ENCODE data around the gene PALD1.
"Not testable (repeated sequence)": the region's sequence is repeated elsewhere in the genome, so short reads cannot be mapped to it uniquely, and the experiment has no call there.

The PALD1 gene

DNA sequence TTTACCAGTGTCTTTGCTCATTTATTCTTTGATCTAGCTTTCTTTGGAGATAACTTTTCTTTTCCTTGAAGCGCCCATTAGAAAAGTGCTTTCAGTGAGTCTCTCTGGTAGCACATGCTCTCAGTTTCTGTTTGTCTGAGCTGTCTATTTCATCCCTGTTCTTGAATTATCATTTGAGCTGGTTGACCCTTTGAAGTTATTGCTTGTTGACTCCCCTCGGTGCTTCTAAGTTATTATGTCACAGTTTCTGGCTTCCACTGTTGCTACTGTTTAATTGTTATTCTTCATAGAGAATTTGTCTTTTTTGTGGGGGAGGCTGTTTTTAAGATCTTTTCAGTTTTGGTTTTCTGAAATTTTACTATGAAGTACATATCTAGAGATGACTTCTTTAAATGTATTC is 135.4 kb downstream of the PALD1 start:
- TF ChIP-seq CTCF (IDR thresholded peaks at IDR 0.05; ENCODE audit: insufficient read depth, low read length, poor library complexity, severe bottlenecking) (no peak), EZH2phosphoT487 (conservative IDR thresholded peaks at IDR 0.05; ENCODE audit: low read length) (no peak)
- Histone ChIP-seq H3K9me2 (replicated peaks; ENCODE audit: insufficient read depth, low read length) (no peaks in the 10 kb centered on the region), H3K9ac (ENCODE audit: low read length) (no peak overlapping the region), H3K4me2 (ENCODE audit: low read depth, low read length, poor library complexity, severe bottlenecking) (no peak overlapping the region), H3K27ac (ENCODE audit: low read depth, low read length) (no peak overlapping the region), H3F3A (ENCODE audit: insufficient read depth) (no peaks in the 10 kb centered on the region), H2AFZ (ENCODE audit: low read depth, low read length, severe bottlenecking) (no peak overlapping the region), H3K79me2 (ENCODE audit: insufficient read depth, low read length) (no peaks in the 10 kb centered on the region), H3K9me3 (ENCODE audit: insufficient read depth, low read length) (no peaks in the 10 kb centered on the region), H4K20me1 (ENCODE audit: low read depth, low read length) (no peaks in the 10 kb centered on the region), H3K27me3 (ENCODE audit: low read length) (no peaks in the 10 kb centered on the region), H3K4me3 (ENCODE audit: insufficient read depth, low read length, poor library complexity, severe bottlenecking) (no peak overlapping the region), H3K36me3 (ENCODE audit: low read length) (no peaks in the 10 kb centered on the region)

DNA sequence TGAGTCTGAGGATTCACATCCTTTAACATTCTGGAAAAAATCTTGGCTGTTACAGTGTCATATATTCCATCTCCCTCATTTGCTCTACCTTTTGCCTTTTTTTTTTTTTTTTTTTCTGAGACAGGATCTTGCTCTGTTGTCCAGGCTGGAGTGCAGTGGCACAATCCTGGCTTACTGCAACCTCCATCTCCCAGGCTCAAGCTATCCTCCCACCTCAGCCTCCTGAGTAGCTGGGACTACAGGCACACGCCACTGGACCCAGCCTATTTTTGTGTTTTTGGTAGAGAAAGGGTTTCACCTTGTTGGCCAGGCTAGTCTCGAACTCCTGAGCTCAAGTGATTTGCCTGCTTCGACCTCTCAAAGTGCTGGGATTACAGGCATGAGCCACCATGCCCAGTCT is 135.8 kb downstream of the PALD1 start:
- not testable (repeated sequence) for H2AFZ ChIP-seq (ENCODE audit: low read depth, low read length, severe bottlenecking); H3K27me3 ChIP-seq (ENCODE audit: low read length); H3F3A ChIP-seq (ENCODE audit: insufficient read depth); H3K9ac ChIP-seq (ENCODE audit: low read length); H3K4me3 ChIP-seq (ENCODE audit: insufficient read depth, low read length, poor library complexity, severe bottlenecking); H4K20me1 ChIP-seq (ENCODE audit: low read depth, low read length); H3K9me2 ChIP-seq (replicated peaks; ENCODE audit: insufficient read depth, low read length); H3K9me3 ChIP-seq (ENCODE audit: insufficient read depth, low read length); H3K27ac ChIP-seq (ENCODE audit: low read depth, low read length); H3K79me2 ChIP-seq (ENCODE audit: insufficient read depth, low read length); H3K4me2 ChIP-seq (ENCODE audit: low read depth, low read length, poor library complexity, severe bottlenecking); H3K36me3 ChIP-seq (ENCODE audit: low read length)

DNA sequence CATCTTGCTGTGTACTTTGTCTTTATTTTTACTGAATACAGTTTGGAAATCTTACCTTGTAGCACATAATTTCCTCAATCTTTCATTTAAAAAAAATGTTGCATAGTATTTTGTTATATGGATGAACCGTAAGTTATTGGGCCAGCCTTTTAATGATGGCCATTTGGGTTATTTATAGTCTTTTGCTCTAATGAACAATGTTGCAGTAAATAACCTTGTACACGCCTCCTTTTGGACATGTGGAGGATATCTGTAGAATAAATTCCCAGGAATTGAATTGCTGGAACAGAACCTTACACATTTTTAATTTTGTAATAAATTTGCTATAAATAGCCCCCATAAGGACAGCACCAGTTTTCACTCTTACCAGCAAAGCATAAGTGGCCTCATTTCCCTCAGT is 136.6 kb downstream of the PALD1 start:
- no peaks in the 10 kb centered on the region for H3K79me2 ChIP-seq (ENCODE audit: insufficient read depth, low read length)
- H2AFZ ChIP-seq (ENCODE audit: low read depth, low read length, severe bottlenecking), result no peak overlapping the region
- H3K9me2 ChIP-seq (replicated peaks; ENCODE audit: insufficient read depth, low read length), result no peaks in the 10 kb centered on the region
- no peak overlapping the region for H3K4me3 ChIP-seq (ENCODE audit: insufficient read depth, low read length, poor library complexity, severe bottlenecking)
- H3K9me3 ChIP-seq (ENCODE audit: insufficient read depth, low read length), result no peaks in the 10 kb centered on the region
- TF ChIP-seq CTCF (IDR thresholded peaks at IDR 0.05; ENCODE audit: insufficient read depth, low read length, poor library complexity, severe bottlenecking) (no peak), EZH2phosphoT487 (conservative IDR thresholded peaks at IDR 0.05; ENCODE audit: low read length) (no peak)
- H3K27ac ChIP-seq (ENCODE audit: low read depth, low read length), result no peak overlapping the region
- H4K20me1 ChIP-seq (ENCODE audit: low read depth, low read length), result no peaks in the 10 kb centered on the region
- no peak overlapping the region for H3K9ac ChIP-seq (ENCODE audit: low read length)
- peaks cover 7% of the 10 kb centered on the region; the same call in 1 of the 2 replicates for H3K36me3 ChIP-seq (ENCODE audit: low read length)
- no peaks in the 10 kb centered on the region for H3F3A ChIP-seq (ENCODE audit: insufficient read depth)
- no peak overlapping the region for H3K4me2 ChIP-seq (ENCODE audit: low read depth, low read length, poor library complexity, severe bottlenecking)
- no peaks in the 10 kb centered on the region for H3K27me3 ChIP-seq (ENCODE audit: low read length)

DNA sequence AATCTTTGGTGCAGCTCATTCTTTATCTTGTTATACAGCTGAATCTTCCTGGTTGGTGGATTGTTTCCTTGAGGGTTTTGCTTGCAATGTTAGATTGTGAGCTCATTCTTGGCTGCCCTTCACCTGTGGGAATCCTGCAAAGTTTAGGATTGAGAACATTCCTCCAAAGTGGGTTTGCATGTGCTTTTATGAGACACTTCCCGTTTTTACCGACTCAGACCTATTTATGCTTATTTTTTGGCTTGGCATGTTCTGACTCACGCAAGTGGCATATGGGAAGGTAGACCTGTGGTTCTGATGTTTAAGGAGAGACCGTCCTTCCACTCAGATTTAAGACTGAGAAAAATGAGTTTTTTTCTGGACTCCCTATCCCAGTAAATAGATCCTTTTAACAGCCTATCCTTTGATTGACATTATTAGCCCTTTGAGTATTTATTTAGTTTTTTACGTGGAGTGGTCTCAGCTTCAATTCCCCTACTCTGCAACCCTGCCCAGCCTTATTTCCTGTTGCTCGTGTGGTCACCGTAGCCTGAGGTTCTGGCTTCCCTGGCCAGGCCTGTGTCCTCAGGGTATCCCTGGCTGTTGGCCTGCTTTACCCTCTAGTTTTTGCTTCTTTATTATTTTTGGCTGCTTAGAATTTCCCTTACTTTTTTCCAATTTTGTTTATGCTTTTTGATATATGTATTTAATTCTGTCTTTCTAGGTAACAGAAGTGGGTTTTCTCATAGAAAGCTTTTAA is 137.4 kb downstream of the PALD1 start:
- H3K27me3 ChIP-seq (ENCODE audit: low read length), result no peaks in the 10 kb centered on the region
- no peak for TF ChIP-seq CTCF (IDR thresholded peaks at IDR 0.05; ENCODE audit: insufficient read depth, low read length, poor library complexity, severe bottlenecking)
- TF ChIP-seq EZH2phosphoT487 (conservative IDR thresholded peaks at IDR 0.05; ENCODE audit: low read length), result no peak
- no peak overlapping the region for H3K27ac ChIP-seq (ENCODE audit: low read depth, low read length)
- H3K36me3 ChIP-seq (ENCODE audit: low read length), result peaks cover 7% of the 10 kb centered on the region; the same call in 1 of the 2 replicates
- no peak overlapping the region for H3K9ac ChIP-seq (ENCODE audit: low read length)
- no peaks in the 10 kb centered on the region for H3K9me3 ChIP-seq (ENCODE audit: insufficient read depth, low read length)
- no peak overlapping the region for H3K4me3 ChIP-seq (ENCODE audit: insufficient read depth, low read length, poor library complexity, severe bottlenecking)
- H2AFZ ChIP-seq (ENCODE audit: low read depth, low read length, severe bottlenecking), result no peak overlapping the region
- no peaks in the 10 kb centered on the region for H3K9me2 ChIP-seq (replicated peaks; ENCODE audit: insufficient read depth, low read length)
- no peaks in the 10 kb centered on the region for H3F3A ChIP-seq (ENCODE audit: insufficient read depth)
- H3K79me2 ChIP-seq (ENCODE audit: insufficient read depth, low read length), result no peaks in the 10 kb centered on the region
- no peaks in the 10 kb centered on the region for H4K20me1 ChIP-seq (ENCODE audit: low read depth, low read length)
- no peak overlapping the region for H3K4me2 ChIP-seq (ENCODE audit: low read depth, low read length, poor library complexity, severe bottlenecking)

Data from SU-DHL-6 (cell line).